ENCODE results near the gene TECRL. TPM values are rescaled to one million over a fixed set of nuclear protein-coding genes. Genes with fewer than 3 reads are reported as not detected.
A peak's percentile ranks its signal among the peaks of the same experiment; 100 is the strongest.

Gene TECRL
- total RNA-seq, 1 donor from 2014 or later = 1,086 TPM

- H3K9me3 ChIP-seq (replicated peaks) = no peaks in the 10 kb centered on the region
- H3K4me3 ChIP-seq = no peak overlapping the region
- H3K36me3 ChIP-seq = no peaks in the 10 kb centered on the region
- intact Hi-C loops (cut with micrococcal nuclease) = no loop called here
- no peaks in the 10 kb centered on the region for H3K27me3 ChIP-seq (ENCODE audit: low read depth)
- DNase-seq = peak; percentile 37
- TF ChIP-seq, protein P1, sequence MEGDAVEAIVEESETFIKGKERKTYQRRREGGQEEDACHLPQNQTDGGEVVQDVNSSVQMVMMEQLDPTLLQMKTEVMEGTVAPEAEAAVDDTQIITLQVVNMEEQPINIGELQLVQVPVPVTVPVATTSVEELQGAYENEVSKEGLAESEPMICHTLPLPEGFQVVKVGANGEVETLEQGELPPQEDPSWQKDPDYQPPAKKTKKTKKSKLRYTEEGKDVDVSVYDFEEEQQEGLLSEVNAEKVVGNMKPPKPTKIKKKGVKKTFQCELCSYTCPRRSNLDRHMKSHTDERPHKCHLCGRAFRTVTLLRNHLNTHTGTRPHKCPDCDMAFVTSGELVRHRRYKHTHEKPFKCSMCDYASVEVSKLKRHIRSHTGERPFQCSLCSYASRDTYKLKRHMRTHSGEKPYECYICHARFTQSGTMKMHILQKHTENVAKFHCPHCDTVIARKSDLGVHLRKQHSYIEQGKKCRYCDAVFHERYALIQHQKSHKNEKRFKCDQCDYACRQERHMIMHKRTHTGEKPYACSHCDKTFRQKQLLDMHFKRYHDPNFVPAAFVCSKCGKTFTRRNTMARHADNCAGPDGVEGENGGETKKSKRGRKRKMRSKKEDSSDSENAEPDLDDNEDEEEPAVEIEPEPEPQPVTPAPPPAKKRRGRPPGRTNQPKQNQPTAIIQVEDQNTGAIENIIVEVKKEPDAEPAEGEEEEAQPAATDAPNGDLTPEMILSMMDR (IDR thresholded peaks at IDR 0.05; ENCODE audit: borderline replicate concordance) = no peak
- peak overlapping the region; percentile 13 for H3K27ac ChIP-seq (replicated peaks)
- peaks cover 37% of the 10 kb centered on the region for H3K4me1 ChIP-seq
These were observed 24.0 kb downstream of the TECRL start for GRCh38 chr4:64385220-64385619.

- Histone ChIP-seq H3K4me1 (peaks cover 44% of the 10 kb centered on the region), H3K9me3 (replicated peaks) (no peaks in the 10 kb centered on the region), H3K4me3 (no peak overlapping the region), H3K27ac (replicated peaks) (peak overlapping the region; percentile 13), H3K36me3 (no peaks in the 10 kb centered on the region), H3K27me3 (ENCODE audit: low read depth) (no peaks in the 10 kb centered on the region)
- intact Hi-C loops (cut with micrococcal nuclease) = no loop called here
- TF ChIP-seq, protein P1 (IDR thresholded peaks at IDR 0.05; ENCODE audit: borderline replicate concordance) = no peak
- no peak for DNase-seq
These were observed 24.7 kb downstream of the TECRL start for GRCh38 chr4:64384237-64385203.

DNA sequence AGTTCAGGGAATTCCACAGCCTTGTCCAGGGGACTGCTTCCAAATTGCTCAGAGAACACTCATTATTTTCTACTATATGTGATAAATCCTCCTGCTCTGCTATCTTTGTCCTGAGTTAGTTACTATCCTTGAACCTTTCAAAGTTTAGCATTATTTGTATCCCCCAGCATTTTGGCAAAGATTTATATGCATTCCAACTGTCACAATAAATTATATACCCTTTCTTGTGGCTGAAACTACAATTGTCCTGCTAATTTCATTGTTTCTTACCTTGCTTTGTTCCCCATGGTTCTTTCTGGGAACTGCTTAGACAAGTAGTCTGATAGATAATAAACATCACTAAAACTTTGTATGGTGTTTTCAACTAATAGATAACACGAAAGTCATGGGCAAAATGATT lies 40.5 kb downstream of the TECRL start:
- no peak overlapping the region for H3K27ac ChIP-seq (replicated peaks)
- no peak overlapping the region for H3K4me3 ChIP-seq
- H3K9me3 ChIP-seq (replicated peaks) = peaks cover 6% of the 10 kb centered on the region
- intact Hi-C loops (cut with micrococcal nuclease) = no loop called here
- no peak for DNase-seq
- TF ChIP-seq, protein P1 (IDR thresholded peaks at IDR 0.05; ENCODE audit: borderline replicate concordance) = no peak
- H3K36me3 ChIP-seq = no peaks in the 10 kb centered on the region
- peaks cover 12% of the 10 kb centered on the region for H3K4me1 ChIP-seq
- H3K27me3 ChIP-seq (ENCODE audit: low read depth) = no peaks in the 10 kb centered on the region

DNA sequence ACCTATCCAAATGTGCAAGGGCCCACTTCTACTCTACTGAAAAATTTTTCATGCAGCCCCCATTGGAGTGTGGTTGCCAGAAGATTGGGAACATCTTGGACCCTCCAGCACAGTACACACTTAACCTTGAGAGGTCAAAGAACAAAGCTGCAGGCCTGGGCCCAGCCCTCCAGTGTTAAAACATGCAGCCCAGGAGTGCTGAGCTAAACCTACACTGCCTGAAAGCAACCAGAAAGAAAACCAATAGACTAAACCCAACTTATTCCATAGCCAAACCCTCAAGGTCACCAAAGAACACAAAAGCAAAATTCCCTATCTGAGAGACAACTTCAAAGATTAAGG lies 47.9 kb downstream of the TECRL start:
- Histone ChIP-seq H3K4me3 (no peak overlapping the region), H3K27ac (replicated peaks) (peak overlapping the region; percentile 62), H3K4me1 (peaks cover 37% of the 10 kb centered on the region), H3K9me3 (replicated peaks) (peaks cover 8% of the 10 kb centered on the region), H3K27me3 (ENCODE audit: low read depth) (no peaks in the 10 kb centered on the region), H3K36me3 (no peaks in the 10 kb centered on the region)
- intact Hi-C loops (cut with micrococcal nuclease) = no loop called here
- DNase-seq = no peak
- TF ChIP-seq, protein P1 (IDR thresholded peaks at IDR 0.05; ENCODE audit: borderline replicate concordance) = no peak

DNA sequence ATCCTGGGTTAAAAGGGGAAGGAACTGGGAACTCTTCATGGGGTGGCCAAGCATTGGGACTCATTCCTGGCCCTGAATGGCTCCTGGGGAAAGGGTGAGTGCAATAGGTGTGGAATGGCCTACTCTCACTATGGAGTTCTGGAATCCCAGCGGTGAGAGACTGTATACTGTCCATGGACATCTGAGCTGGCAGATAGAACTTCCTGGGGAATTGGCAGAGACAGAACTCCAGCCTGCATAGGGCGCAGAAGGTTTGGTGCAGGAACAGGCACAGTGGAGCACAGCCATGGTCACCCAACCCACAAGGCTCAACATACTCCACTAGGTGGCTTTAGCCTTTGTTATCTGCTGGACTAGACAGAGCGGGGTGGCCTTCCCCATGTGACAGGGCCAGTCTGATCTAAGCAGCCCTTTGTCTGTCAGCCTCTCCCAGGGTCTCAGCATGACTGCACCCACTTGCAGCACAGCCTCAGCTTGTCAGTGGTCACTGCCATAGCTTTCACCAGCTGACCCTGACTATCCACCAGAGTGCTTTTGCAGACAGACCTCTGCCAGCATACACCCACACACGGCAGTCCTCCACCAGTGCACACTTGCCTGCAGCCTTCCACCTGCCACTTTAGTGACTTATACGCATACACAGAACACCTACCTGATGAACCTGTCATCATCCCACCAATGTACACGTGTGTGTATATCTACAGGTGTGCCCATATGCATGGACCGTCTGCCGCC lies 48.4 kb downstream of the TECRL start:
- Histone ChIP-seq H3K4me1 (peaks cover 37% of the 10 kb centered on the region), H3K27ac (replicated peaks) (peak overlapping the region; percentile 62), H3K9me3 (replicated peaks) (peaks cover 8% of the 10 kb centered on the region), H3K27me3 (ENCODE audit: low read depth) (no peaks in the 10 kb centered on the region), H3K4me3 (no peak overlapping the region), H3K36me3 (no peaks in the 10 kb centered on the region)
- intact Hi-C loops (cut with micrococcal nuclease) = no loop called here
- TF ChIP-seq, protein P1 (IDR thresholded peaks at IDR 0.05; ENCODE audit: borderline replicate concordance) = no peak
- DNase-seq = no peak
